Measurements from ENCODE around the gene TBC1D22A. TPM values are rescaled to one million over a fixed set of nuclear protein-coding genes. Genes with fewer than 3 reads are reported as not detected.
A peak's percentile ranks its signal among the peaks of the same experiment; 100 is the strongest.

The TBC1D22A gene
- total and polyA plus RNA-seq, 9 of the 15 experiments (the other 6 are each of a cell fraction or from before 2014, with no cell fraction given): 0.20 to 11.5 (median 5.2) TPM

DNA sequence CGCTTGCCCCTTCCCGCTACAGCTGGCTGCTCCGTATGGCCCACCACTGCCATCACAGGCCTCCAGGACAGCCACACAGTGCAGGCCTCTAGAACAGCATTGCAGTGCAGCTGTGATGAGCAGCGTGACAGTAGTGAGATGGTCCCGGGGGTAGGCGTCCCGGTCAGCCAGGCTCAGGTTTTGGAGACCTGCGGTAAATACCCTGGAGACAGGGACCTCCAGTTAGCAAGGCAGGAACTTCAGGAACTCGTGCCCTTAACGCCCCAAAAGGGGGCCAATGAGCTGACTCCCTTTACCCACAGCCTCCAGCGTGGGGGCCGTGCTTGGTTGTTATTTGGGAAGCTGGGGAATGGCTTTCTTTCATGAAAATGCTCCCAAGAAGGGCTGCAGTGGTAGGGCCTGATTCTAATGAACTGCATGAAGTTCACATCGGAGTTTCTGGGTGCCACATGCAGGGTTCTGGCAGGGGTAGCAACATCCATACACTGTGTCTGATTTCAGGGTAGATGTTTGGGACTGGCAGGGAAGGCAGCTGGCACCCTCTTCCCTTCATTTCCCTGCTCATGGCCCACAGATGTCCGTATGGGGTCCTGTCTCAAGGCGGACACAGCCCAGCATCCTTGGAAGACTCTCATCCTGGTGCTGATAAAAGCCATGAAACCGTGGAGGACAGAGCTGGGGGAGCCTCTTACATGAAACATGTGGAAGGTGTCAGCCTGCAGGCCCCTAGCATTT is 440.5 kb downstream of the TBC1D22A start:
- Histone ChIP-seq H3K27me3 (ENCODE audit: control insufficient read depth in 2 of 2, insufficient read depth in 2 of 2, low read length in 2 of 2) (peaks cover 12 to 50% of the 10 kb centered on the region in 2 experiments; a peak in 3 of 5 replicates), H3K4me3 (no peak overlapping the region), H3K36me3 (ENCODE audit: control insufficient read depth, insufficient read depth, low read length) (no peaks in the 10 kb centered on the region), H3K9ac (ENCODE audit: insufficient read depth in 1 of 2, low read depth in 2 of 2, low read length in 2 of 2) (no peak overlapping the region), H3K4me1 (replicated peaks in 1 of 2; ENCODE audit: control insufficient read depth in 2 of 2, insufficient read depth in 2 of 2, low read length in 2 of 2) (no peaks in the 10 kb centered on the region), H4K20me1 (replicated peaks; ENCODE audit: control insufficient read depth, insufficient read depth, low read length) (0 out of 2 replicates have a peak, but pooled peaks cover 3% of the 10 kb centered on the region), H3K79me2 (ENCODE audit: control insufficient read depth, insufficient read depth, low read length) (no peaks in the 10 kb centered on the region), H3K9me1 (ENCODE audit: control insufficient read depth, insufficient read depth, low read length) (no peaks in the 10 kb centered on the region), H3K4me2 (ENCODE audit: insufficient read depth, low read length) (no peak overlapping the region), H3K27ac (ENCODE audit: extremely low read depth, low read depth, low read length) (no peak overlapping the region), H2AFZ (ENCODE audit: low read depth, low read length) (no peak overlapping the region), H3K9me3 (replicated peaks; ENCODE audit: control insufficient read depth, insufficient read depth, low read depth, low read length) (no peaks in the 10 kb centered on the region)
- 0 out of 3 replicates have a peak, but pooled peaks have one; percentile 26 for ATAC-seq
- TF ChIP-seq, protein P1, sequence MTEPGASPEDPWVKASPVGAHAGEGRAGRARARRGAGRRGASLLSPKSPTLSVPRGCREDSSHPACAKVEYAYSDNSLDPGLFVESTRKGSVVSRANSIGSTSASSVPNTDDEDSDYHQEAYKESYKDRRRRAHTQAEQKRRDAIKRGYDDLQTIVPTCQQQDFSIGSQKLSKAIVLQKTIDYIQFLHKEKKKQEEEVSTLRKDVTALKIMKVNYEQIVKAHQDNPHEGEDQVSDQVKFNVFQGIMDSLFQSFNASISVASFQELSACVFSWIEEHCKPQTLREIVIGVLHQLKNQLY (CRISPR knock-in tag; conservative IDR thresholded peaks at IDR 0.05): no peak
- TF ChIP-seq TRIM24 (IDR thresholded peaks at IDR 0.05) (no peak), CTBP1 (IDR thresholded peaks at IDR 0.05; ENCODE audit: borderline replicate concordance) (no peak), FOXA3 (CRISPR knock-in tag; conservative IDR thresholded peaks at IDR 0.05 in 1 of 2, IDR thresholded peaks at IDR 0.05 in 1 of 2) (no peak), MXI1 (IDR thresholded peaks at IDR 0.05; ENCODE audit: low read depth, low read length) (no peak), MIER1 (IDR thresholded peaks at IDR 0.05; ENCODE audit: low read depth) (no peak), ZNF644 (tag; IDR thresholded peaks at IDR 0.05; ENCODE audit: low read depth) (no peak)
- TF ChIP-seq, protein P2, sequence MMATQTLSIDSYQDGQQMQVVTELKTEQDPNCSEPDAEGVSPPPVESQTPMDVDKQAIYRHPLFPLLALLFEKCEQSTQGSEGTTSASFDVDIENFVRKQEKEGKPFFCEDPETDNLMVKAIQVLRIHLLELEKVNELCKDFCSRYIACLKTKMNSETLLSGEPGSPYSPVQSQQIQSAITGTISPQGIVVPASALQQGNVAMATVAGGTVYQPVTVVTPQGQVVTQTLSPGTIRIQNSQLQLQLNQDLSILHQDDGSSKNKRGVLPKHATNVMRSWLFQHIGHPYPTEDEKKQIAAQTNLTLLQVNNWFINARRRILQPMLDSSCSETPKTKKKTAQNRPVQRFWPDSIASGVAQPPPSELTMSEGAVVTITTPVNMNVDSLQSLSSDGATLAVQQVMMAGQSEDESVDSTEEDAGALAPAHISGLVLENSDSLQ (IDR thresholded peaks at IDR 0.05): no peak
- intact Hi-C loops (cut with micrococcal nuclease): no loop called here
- BruUV-seq (replicated peaks): no TSS peak
- 2% methylated on average over 13 of the region's 16 CpGs for WGBS (ENCODE audit: insufficient coverage, low coverage, missing lambda C conversion rate)
- in situ Hi-C loops (cut with MboI): no loop called here
- no peak for FAIRE-seq
- DNase-seq (ENCODE audit: extremely low read depth in 1 of 4, low spot score in 3 of 4): no peak
- POLR2A ChIA-PET: interaction anchor here (0.6 kb wide), 1 partner anchor 187 kb away, joined by 3 read pairs; no protein-coding TSS in a partner anchor
- CTCF ChIA-PET (ENCODE audit: low intra/inter-chr PET ratio): no interaction called here

All from K562 (cell line).